Measurements from ENCODE around the gene USP25.

Gene USP25

GRCh38 chr21:15761507-15762100, 31.8 kb downstream of the USP25 start:
- Histone ChIP-seq H3K79me2 (ENCODE audit: insufficient read depth, low read depth) (peaks cover 15% of the 10 kb centered on the region; the same call in 1 of the 2 replicates), H3K36me3 (ENCODE audit: insufficient read depth) (no peaks in the 10 kb centered on the region), H3K9ac (no peak overlapping the region), H3K27me3 (ENCODE audit: insufficient read depth, low read depth) (no peaks in the 10 kb centered on the region), H3K27ac (no peak overlapping the region), H2AFZ (ENCODE audit: low read depth) (no peak overlapping the region), H4K20me1 (ENCODE audit: insufficient read depth) (no peaks in the 10 kb centered on the region), H3K4me3 (IDR thresholded peaks at IDR 0.05; ENCODE audit: insufficient read depth, low read depth, low read length) (no peak overlapping the region), H3K4me1 (ENCODE audit: low read depth, poor library complexity, severe bottlenecking) (peaks cover 9% of the 10 kb centered on the region), H3K4me2 (no peak overlapping the region)
- TF ChIP-seq, protein P1, sequence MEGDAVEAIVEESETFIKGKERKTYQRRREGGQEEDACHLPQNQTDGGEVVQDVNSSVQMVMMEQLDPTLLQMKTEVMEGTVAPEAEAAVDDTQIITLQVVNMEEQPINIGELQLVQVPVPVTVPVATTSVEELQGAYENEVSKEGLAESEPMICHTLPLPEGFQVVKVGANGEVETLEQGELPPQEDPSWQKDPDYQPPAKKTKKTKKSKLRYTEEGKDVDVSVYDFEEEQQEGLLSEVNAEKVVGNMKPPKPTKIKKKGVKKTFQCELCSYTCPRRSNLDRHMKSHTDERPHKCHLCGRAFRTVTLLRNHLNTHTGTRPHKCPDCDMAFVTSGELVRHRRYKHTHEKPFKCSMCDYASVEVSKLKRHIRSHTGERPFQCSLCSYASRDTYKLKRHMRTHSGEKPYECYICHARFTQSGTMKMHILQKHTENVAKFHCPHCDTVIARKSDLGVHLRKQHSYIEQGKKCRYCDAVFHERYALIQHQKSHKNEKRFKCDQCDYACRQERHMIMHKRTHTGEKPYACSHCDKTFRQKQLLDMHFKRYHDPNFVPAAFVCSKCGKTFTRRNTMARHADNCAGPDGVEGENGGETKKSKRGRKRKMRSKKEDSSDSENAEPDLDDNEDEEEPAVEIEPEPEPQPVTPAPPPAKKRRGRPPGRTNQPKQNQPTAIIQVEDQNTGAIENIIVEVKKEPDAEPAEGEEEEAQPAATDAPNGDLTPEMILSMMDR (conservative IDR thresholded peaks at IDR 0.05; ENCODE audit: low read depth, low read length): no peak

GRCh38 chr21:15763359-15763758, 33.6 kb downstream of the USP25 start:
- Histone ChIP-seq H3K27me3 (ENCODE audit: insufficient read depth, low read depth) (no peaks in the 10 kb centered on the region), H3K4me2 (no peak overlapping the region), H3K4me3 (IDR thresholded peaks at IDR 0.05; ENCODE audit: insufficient read depth, low read depth, low read length) (no peak overlapping the region), H3K4me1 (ENCODE audit: low read depth, poor library complexity, severe bottlenecking) (no peaks in the 10 kb centered on the region), H3K79me2 (ENCODE audit: insufficient read depth, low read depth) (peaks cover 7% of the 10 kb centered on the region; the same call in 1 of the 2 replicates), H3K9ac (no peak overlapping the region), H2AFZ (ENCODE audit: low read depth) (no peak overlapping the region), H3K27ac (no peak overlapping the region), H3K36me3 (ENCODE audit: insufficient read depth) (no peaks in the 10 kb centered on the region), H4K20me1 (ENCODE audit: insufficient read depth) (no peaks in the 10 kb centered on the region)
- TF ChIP-seq, protein P1 (conservative IDR thresholded peaks at IDR 0.05; ENCODE audit: low read depth, low read length): no peak

GRCh38 chr21:15764878-15765277, 35.1 kb downstream of the USP25 start:
- Histone ChIP-seq H2AFZ (ENCODE audit: low read depth) (no peak overlapping the region), H3K4me1 (ENCODE audit: low read depth, poor library complexity, severe bottlenecking) (no peaks in the 10 kb centered on the region), H4K20me1 (ENCODE audit: insufficient read depth) (no peaks in the 10 kb centered on the region), H3K27me3 (ENCODE audit: insufficient read depth, low read depth) (no peaks in the 10 kb centered on the region), H3K79me2 (ENCODE audit: insufficient read depth, low read depth) (no peaks in the 10 kb centered on the region), H3K4me3 (IDR thresholded peaks at IDR 0.05; ENCODE audit: insufficient read depth, low read depth, low read length) (no peak overlapping the region), H3K9ac (no peak overlapping the region), H3K27ac (no peak overlapping the region), H3K36me3 (ENCODE audit: insufficient read depth) (no peaks in the 10 kb centered on the region), H3K4me2 (no peak overlapping the region)
- TF ChIP-seq, protein P1 (conservative IDR thresholded peaks at IDR 0.05; ENCODE audit: low read depth, low read length): no peak

- no peaks in the 10 kb centered on the region for H3K4me1 ChIP-seq (ENCODE audit: low read depth, poor library complexity, severe bottlenecking)
- H2AFZ ChIP-seq (ENCODE audit: low read depth): no peak overlapping the region
- no peaks in the 10 kb centered on the region for H4K20me1 ChIP-seq (ENCODE audit: insufficient read depth)
- no peak overlapping the region for H3K4me2 ChIP-seq
- TF ChIP-seq, protein P1 (conservative IDR thresholded peaks at IDR 0.05; ENCODE audit: low read depth, low read length): no peak
- no peaks in the 10 kb centered on the region for H3K27me3 ChIP-seq (ENCODE audit: insufficient read depth, low read depth)
- no peaks in the 10 kb centered on the region for H3K79me2 ChIP-seq (ENCODE audit: insufficient read depth, low read depth)
- H3K4me3 ChIP-seq (IDR thresholded peaks at IDR 0.05; ENCODE audit: insufficient read depth, low read depth, low read length): no peak overlapping the region
- no peak overlapping the region for H3K27ac ChIP-seq
- H3K9ac ChIP-seq: no peak overlapping the region
- H3K36me3 ChIP-seq (ENCODE audit: insufficient read depth): no peaks in the 10 kb centered on the region
These were observed 37.3 kb downstream of the USP25 start for GRCh38 chr21:15766952-15767603.
